NCI-H510A treated with DMSO at 0.1 percent for 48 hours (cell line): ENCODE results near the gene VASH1.

Experiments used
- DNase-seq: peaks from one replicate; lab custom pipeline; 2025; lab: John Stamatoyannopoulos, UW

Gene VASH1

GRCh38 chr14:76772300-76773187 lies 11.3 kb downstream of the VASH1 start:
- DNase-seq: no peak

- DNase-seq: no peak
Measured at GRCh38 chr14:76773188-76773885, 12.1 kb downstream of the VASH1 start.

GRCh38 chr14:76773956-76774820 lies 12.9 kb downstream of the VASH1 start:
- no peak for DNase-seq

GRCh38 chr14:76774821-76775694 lies 13.8 kb downstream of the VASH1 start:
- no peak for DNase-seq

- DNase-seq: no peak
Measured at GRCh38 chr14:76775695-76776427, 14.6 kb downstream of the VASH1 start.

GRCh38 chr14:76776428-76777251 lies 15.4 kb downstream of the VASH1 start:
- DNase-seq: no peak

GRCh38 chr14:76777721-76778120 lies 16.5 kb downstream of the VASH1 start:
- DNase-seq: no peak

- no peak for DNase-seq
Measured at GRCh38 chr14:76778546-76779215, 17.4 kb downstream of the VASH1 start.

- no peak for DNase-seq
Measured at GRCh38 chr14:76779221-76780057, 18.2 kb downstream of the VASH1 start.

GRCh38 chr14:76780058-76780345 lies 18.7 kb downstream of the VASH1 start:
- no peak for DNase-seq

- no peak for DNase-seq
Measured at GRCh38 chr14:76780360-76780759, 19.1 kb downstream of the VASH1 start.

- no peak for DNase-seq
Measured at GRCh38 chr14:76780875-76781647, 19.8 kb downstream of the VASH1 start.

- DNase-seq: no peak
Measured at GRCh38 chr14:76781648-76782051, 20.4 kb downstream of the VASH1 start.

- DNase-seq: no peak
Measured at GRCh38 chr14:76782115-76782884, 21.0 kb downstream of the VASH1 start.

GRCh38 chr14:76782885-76783566 lies 21.8 kb downstream of the VASH1 start:
- no peak for DNase-seq

GRCh38 chr14:76784266-76784874 lies 23.1 kb downstream of the VASH1 start:
- DNase-seq: no peak
